T-helper 2 cell treated with Interferon-gamma antibody and Interleukin-4, amounts not matched to agents 5 μg/mL and 100 μg/mL, for 36 hours (primary cell): ENCODE results near the gene POU5F1.
"Not testable (repeated sequence)": the region's sequence is repeated elsewhere in the genome, so short reads cannot be mapped to it uniquely, and the experiment has no call there.

Experiments used
- DNase-seq: peaks from one replicate; pipeline ENCODE4 v3.0.0; 2021; ENCODE audit warnings: low spot score
- H3K27ac Mint-ChIP-seq: one replicate; pipeline ENCODE4 v1.8.0; 2021; ENCODE audit warnings: mild to moderate bottlenecking, mixed read lengths
- H3K27me3 Mint-ChIP-seq: one replicate; pipeline ENCODE4 v1.8.0; 2021; ENCODE audit warnings: low read depth, mixed read lengths
- H3K36me3 Mint-ChIP-seq: one replicate; pipeline ENCODE4 v1.8.0; 2021; ENCODE audit warnings: low read depth, mixed read lengths
- H3K4me1 Mint-ChIP-seq: one replicate; pipeline ENCODE4 v1.8.0; 2021; ENCODE audit warnings: low read depth, mixed read lengths
- H3K4me3 Mint-ChIP-seq: one replicate; pipeline ENCODE4 v1.8.0; 2022; ENCODE audit warnings: mild to moderate bottlenecking, moderate library complexity, mixed read lengths
- H3K9me3 Mint-ChIP-seq: one replicate; pipeline ENCODE4 v1.8.0; 2021; ENCODE audit warnings: mixed read lengths

POU5F1 gene

GRCh38 chr6:31180500-31180899 lies 10.0 kb upstream of the POU5F1 start:
- no peak overlapping the region for H3K27ac Mint-ChIP-seq
- H3K36me3 Mint-ChIP-seq, result no peaks in the 10 kb centered on the region
- no peak for DNase-seq
- no peaks in the 10 kb centered on the region for H3K9me3 Mint-ChIP-seq
- peak overlapping the region; percentile 56 for H3K4me3 Mint-ChIP-seq
- H3K27me3 Mint-ChIP-seq, result no peaks in the 10 kb centered on the region
- H3K4me1 Mint-ChIP-seq, result peaks cover 8% of the 10 kb centered on the region

GRCh38 chr6:31179896-31180295 lies 9.4 kb upstream of the POU5F1 start:
- no peak overlapping the region for H3K27ac Mint-ChIP-seq
- no peaks in the 10 kb centered on the region for H3K27me3 Mint-ChIP-seq
- no peak overlapping the region for H3K4me3 Mint-ChIP-seq
- no peaks in the 10 kb centered on the region for H3K9me3 Mint-ChIP-seq
- no peaks in the 10 kb centered on the region for H3K36me3 Mint-ChIP-seq
- H3K4me1 Mint-ChIP-seq, result peaks cover 5% of the 10 kb centered on the region
- no peak for DNase-seq

- no peak for DNase-seq
- H3K27ac Mint-ChIP-seq, result no peak overlapping the region
- peaks cover 5% of the 10 kb centered on the region for H3K4me1 Mint-ChIP-seq
- H3K36me3 Mint-ChIP-seq, result no peaks in the 10 kb centered on the region
- H3K9me3 Mint-ChIP-seq, result no peaks in the 10 kb centered on the region
- no peak overlapping the region for H3K4me3 Mint-ChIP-seq
- no peaks in the 10 kb centered on the region for H3K27me3 Mint-ChIP-seq
Measured at GRCh38 chr6:31179042-31179386, 8.5 kb upstream of the POU5F1 start.

GRCh38 chr6:31178143-31179041 lies 7.9 kb upstream of the POU5F1 start:
- Mint-ChIP-seq H3K36me3 (no peaks in the 10 kb centered on the region), H3K27ac (no peak overlapping the region), H3K27me3 (no peaks in the 10 kb centered on the region), H3K4me1 (peaks cover 5% of the 10 kb centered on the region), H3K4me3 (no peak overlapping the region), H3K9me3 (no peaks in the 10 kb centered on the region)
- no peak for DNase-seq

GRCh38 chr6:31175971-31176370 lies 5.5 kb upstream of the POU5F1 start:
- Mint-ChIP-seq H3K9me3 (no peaks in the 10 kb centered on the region), H3K27ac (no peak overlapping the region), H3K27me3 (no peaks in the 10 kb centered on the region), H3K4me1 (peaks cover 5% of the 10 kb centered on the region), H3K36me3 (no peaks in the 10 kb centered on the region), H3K4me3 (no peak overlapping the region)
- DNase-seq, result no peak

- H3K27ac Mint-ChIP-seq, result no peak overlapping the region
Measured at GRCh38 chr6:31174378-31174777, 3.9 kb upstream of the POU5F1 start.

GRCh38 chr6:31173406-31173805 lies 2.9 kb upstream of the POU5F1 start:
- no peak for DNase-seq
- Mint-ChIP-seq H3K9me3 (no peaks in the 10 kb centered on the region), H3K36me3 (no peaks in the 10 kb centered on the region), H3K27me3 (no peaks in the 10 kb centered on the region), H3K27ac (no peak overlapping the region), H3K4me3 (no peak overlapping the region), H3K4me1 (peaks cover 3% of the 10 kb centered on the region)

More at GRCh38 chr6:31174378-31174777, 3.9 kb upstream of the POU5F1 start:
- Mint-ChIP-seq H3K27me3 (no peaks in the 10 kb centered on the region), H3K4me3 (no peak overlapping the region), H3K9me3 (no peaks in the 10 kb centered on the region), H3K4me1 (peaks cover 5% of the 10 kb centered on the region), H3K36me3 (no peaks in the 10 kb centered on the region)
- no peak for DNase-seq

- no peak overlapping the region for H3K4me3 Mint-ChIP-seq
- no peaks in the 10 kb centered on the region for H3K9me3 Mint-ChIP-seq
- no peaks in the 10 kb centered on the region for H3K27me3 Mint-ChIP-seq
- H3K36me3 Mint-ChIP-seq, result no peaks in the 10 kb centered on the region
- peaks cover 3% of the 10 kb centered on the region for H3K4me1 Mint-ChIP-seq
- H3K27ac Mint-ChIP-seq, result no peak overlapping the region
- DNase-seq, result no peak
Measured at GRCh38 chr6:31172973-31173384, 2.5 kb upstream of the POU5F1 start.

- Mint-ChIP-seq H3K36me3 (peaks cover 2% of the 10 kb centered on the region), H3K4me3 (no peak overlapping the region), H3K9me3 (no peaks in the 10 kb centered on the region), H3K27me3 (no peaks in the 10 kb centered on the region), H3K4me1 (peaks cover 3% of the 10 kb centered on the region), H3K27ac (no peak overlapping the region)
- DNase-seq, result no peak
Measured at GRCh38 chr6:31171931-31172905, 1.7 kb upstream of the POU5F1 start.

GRCh38 chr6:31170987-31171671 lies 647 bp upstream of the POU5F1 start:
- Mint-ChIP-seq H3K27ac (no peak overlapping the region), H3K4me1 (peaks cover 3% of the 10 kb centered on the region), H3K4me3 (no peak overlapping the region), H3K36me3 (peaks cover 2% of the 10 kb centered on the region), H3K27me3 (no peaks in the 10 kb centered on the region), H3K9me3 (no peaks in the 10 kb centered on the region)
- no peak for DNase-seq

- not testable (repeated sequence) for H3K27me3 Mint-ChIP-seq, H3K36me3 Mint-ChIP-seq, H3K27ac Mint-ChIP-seq
Measured at GRCh38 chr6:31169858-31170599, 453 bp downstream of the POU5F1 start.

GRCh38 chr6:31169123-31169857 lies 1.2 kb downstream of the POU5F1 start:
- Mint-ChIP-seq H3K4me3 (no peak overlapping the region), H3K4me1 (no peaks in the 10 kb centered on the region), H3K9me3 (no peaks in the 10 kb centered on the region), H3K27ac (no peak overlapping the region), H3K36me3 (peaks cover 5% of the 10 kb centered on the region), H3K27me3 (no peaks in the 10 kb centered on the region)
- no peak for DNase-seq

More at GRCh38 chr6:31169858-31170599, 453 bp downstream of the POU5F1 start:
- H3K4me3 Mint-ChIP-seq, H3K4me1 Mint-ChIP-seq, H3K9me3 Mint-ChIP-seq, DNase-seq: not testable (repeated sequence)

GRCh38 chr6:31168606-31169005 lies 1.9 kb downstream of the POU5F1 start:
- no peak overlapping the region for H3K27ac Mint-ChIP-seq
- H3K4me3 Mint-ChIP-seq, result no peak overlapping the region
- H3K4me1 Mint-ChIP-seq, result no peaks in the 10 kb centered on the region
- peaks cover 6% of the 10 kb centered on the region for H3K36me3 Mint-ChIP-seq
- H3K9me3 Mint-ChIP-seq, result no peaks in the 10 kb centered on the region
- no peak for DNase-seq
- H3K27me3 Mint-ChIP-seq, result no peaks in the 10 kb centered on the region
